Osteocyte (in vitro differentiated cells): ENCODE data around the gene FLT1. TPM values are rescaled to one million over a fixed set of nuclear protein-coding genes. Genes with fewer than 3 reads are reported as not detected.

Experiments
- DNase-seq: peaks from one replicate; pipeline ENCODE4 v3.0.0; 2021; ENCODE audit warnings: mixed read lengths; ENCODE audit not compliant: unreplicated experiment; ENCODE audit errors: extremely low spot score
- H3K27ac Mint-ChIP-seq: one replicate; pipeline ENCODE4 v1.8.0; 2021; ENCODE audit warnings: mild to moderate bottlenecking, mixed read lengths; ENCODE audit not compliant: unreplicated experiment
- H3K27me3 Mint-ChIP-seq: one replicate; pipeline ENCODE4 v1.8.0; 2021; ENCODE audit warnings: mixed read lengths; ENCODE audit not compliant: unreplicated experiment
- H3K36me3 Mint-ChIP-seq: one replicate; pipeline ENCODE4 v1.8.0; 2021; ENCODE audit warnings: mixed read lengths; ENCODE audit not compliant: unreplicated experiment
- H3K4me1 Mint-ChIP-seq: one replicate; pipeline ENCODE4 v1.8.0; 2021; ENCODE audit warnings: mixed read lengths; ENCODE audit not compliant: unreplicated experiment
- H3K4me3 Mint-ChIP-seq: one replicate; pipeline ENCODE4 v1.8.0; 2021; ENCODE audit warnings: mild to moderate bottlenecking, moderate library complexity, mixed read lengths; ENCODE audit not compliant: unreplicated experiment
- H3K9me3 Mint-ChIP-seq: one replicate; pipeline ENCODE4 v1.8.0; 2021; ENCODE audit warnings: mixed read lengths; ENCODE audit not compliant: unreplicated experiment
- total RNA-seq: library from RNA; stranded (reverse); gene quantifications from 2 replicates; pipeline ENCODE4 v1.2.1, GENCODE V29; 2021
- TF ChIP-seq, protein P1 (sequence below): fragments of 200-600 bp; sonication (generic); IDR thresholded peaks from 2 replicates; pipeline ENCODE4 v1.5.0; 2021; ENCODE audit warnings: antibody characterized with exemption, mild to moderate bottlenecking, moderate library complexity

FLT1 gene
- total RNA-seq, 1 donor from 2014 or later, result 3.4 TPM

DNA sequence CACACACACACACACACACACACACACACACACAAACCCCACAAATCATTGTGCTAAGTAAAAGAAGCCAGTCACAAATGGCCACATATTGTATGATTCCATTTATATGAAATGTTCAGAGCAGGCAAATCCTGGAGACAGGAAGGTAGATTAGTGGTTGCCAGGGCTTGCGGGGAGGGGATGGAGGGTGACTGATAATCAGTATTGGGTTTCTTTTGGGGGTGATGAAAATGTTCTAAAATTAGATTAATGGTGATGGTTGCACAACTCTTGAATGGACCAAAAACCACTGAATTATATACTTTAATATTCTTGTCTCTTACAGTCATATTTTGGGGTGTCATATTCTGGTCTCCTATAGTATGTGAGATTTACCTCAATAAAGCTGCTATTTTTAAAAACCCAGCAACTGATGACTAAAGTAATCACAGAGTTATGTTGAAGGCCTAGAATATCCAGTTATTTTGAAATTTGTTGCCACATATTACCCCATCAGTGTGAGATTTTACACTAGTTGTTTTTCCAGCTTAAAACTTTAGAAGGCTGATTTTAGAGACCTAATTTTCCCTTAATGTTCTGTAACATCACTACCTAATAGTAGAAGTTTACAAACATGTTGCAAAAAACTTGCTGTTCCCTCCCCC lies 20.3 kb downstream of the FLT1 start:
- H3K36me3 Mint-ChIP-seq, result no peaks in the 10 kb centered on the region
- peaks cover 39% of the 10 kb centered on the region for H3K4me1 Mint-ChIP-seq
- TF ChIP-seq, protein P1, sequence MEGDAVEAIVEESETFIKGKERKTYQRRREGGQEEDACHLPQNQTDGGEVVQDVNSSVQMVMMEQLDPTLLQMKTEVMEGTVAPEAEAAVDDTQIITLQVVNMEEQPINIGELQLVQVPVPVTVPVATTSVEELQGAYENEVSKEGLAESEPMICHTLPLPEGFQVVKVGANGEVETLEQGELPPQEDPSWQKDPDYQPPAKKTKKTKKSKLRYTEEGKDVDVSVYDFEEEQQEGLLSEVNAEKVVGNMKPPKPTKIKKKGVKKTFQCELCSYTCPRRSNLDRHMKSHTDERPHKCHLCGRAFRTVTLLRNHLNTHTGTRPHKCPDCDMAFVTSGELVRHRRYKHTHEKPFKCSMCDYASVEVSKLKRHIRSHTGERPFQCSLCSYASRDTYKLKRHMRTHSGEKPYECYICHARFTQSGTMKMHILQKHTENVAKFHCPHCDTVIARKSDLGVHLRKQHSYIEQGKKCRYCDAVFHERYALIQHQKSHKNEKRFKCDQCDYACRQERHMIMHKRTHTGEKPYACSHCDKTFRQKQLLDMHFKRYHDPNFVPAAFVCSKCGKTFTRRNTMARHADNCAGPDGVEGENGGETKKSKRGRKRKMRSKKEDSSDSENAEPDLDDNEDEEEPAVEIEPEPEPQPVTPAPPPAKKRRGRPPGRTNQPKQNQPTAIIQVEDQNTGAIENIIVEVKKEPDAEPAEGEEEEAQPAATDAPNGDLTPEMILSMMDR, result no peak
- no peak for DNase-seq
- H3K27ac Mint-ChIP-seq, result no peak overlapping the region
- H3K27me3 Mint-ChIP-seq, result no peaks in the 10 kb centered on the region
- no peak overlapping the region for H3K4me3 Mint-ChIP-seq
- H3K9me3 Mint-ChIP-seq, result no peaks in the 10 kb centered on the region

DNA sequence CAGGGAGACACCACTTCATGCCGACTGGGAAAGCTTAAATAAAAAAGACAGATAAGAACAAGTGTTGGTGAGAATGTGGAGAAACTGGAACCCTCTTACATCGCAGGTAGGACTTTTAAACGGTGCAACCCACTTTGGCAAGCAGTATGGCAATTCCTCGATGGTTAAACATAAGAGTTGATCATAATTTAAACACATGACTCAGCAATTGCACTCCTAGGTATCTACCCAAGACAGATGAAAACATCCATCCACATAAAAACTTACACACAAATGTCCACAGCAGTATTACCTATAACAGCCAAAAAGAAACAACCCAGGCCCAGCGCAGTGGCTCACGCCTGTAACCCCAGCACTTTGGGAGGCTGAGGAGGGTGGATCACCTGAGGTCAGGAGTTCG lies 21.9 kb downstream of the FLT1 start:
- Mint-ChIP-seq H3K36me3 (no peaks in the 10 kb centered on the region), H3K27ac (no peak overlapping the region), H3K9me3 (no peaks in the 10 kb centered on the region), H3K4me1 (peaks cover 26% of the 10 kb centered on the region), H3K27me3 (no peaks in the 10 kb centered on the region), H3K4me3 (no peak overlapping the region)
- no peak for DNase-seq
- TF ChIP-seq, protein P1, result no peak

DNA sequence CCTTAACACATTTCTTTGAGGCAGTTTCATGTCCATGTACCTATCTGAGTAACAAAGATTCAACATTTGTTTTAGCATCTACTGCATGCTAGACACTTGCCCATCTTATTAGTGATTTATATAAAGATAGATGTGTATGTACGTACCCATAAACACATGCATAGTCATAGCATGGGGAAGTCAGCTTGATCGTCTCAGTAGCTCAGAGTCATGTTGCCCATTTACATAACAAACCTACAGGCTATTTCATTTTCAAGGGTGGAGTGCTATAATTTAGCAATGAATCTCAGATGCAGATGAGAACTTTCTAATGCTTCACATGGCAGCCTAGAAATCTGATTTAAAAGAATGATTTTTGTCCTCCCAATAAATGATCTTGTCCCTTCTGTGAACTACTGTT lies 23.5 kb downstream of the FLT1 start:
- no peak for DNase-seq
- Mint-ChIP-seq H3K27me3 (no peaks in the 10 kb centered on the region), H3K36me3 (no peaks in the 10 kb centered on the region), H3K9me3 (no peaks in the 10 kb centered on the region), H3K4me3 (no peak overlapping the region), H3K4me1 (peaks cover 11% of the 10 kb centered on the region), H3K27ac (no peak overlapping the region)
- TF ChIP-seq, protein P1, result no peak

DNA sequence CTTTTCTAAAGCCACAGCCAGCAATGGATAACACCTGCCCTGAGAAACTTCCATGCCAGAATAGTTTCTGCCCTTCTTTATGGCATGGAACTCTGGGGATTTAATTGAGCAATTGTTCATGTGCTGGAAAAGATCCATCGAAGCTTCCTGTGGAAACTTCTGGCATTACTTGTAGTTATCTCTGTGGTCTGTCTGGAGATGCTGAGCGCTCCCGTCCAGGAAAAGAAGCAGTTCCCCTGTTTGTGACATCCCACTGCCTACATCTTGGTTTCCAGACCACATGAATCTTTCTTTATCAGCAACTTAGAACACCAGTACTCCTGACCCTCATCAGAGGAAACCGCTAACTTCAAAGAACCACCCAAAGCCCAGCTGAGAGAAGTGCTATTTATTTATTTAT lies 24.6 kb downstream of the FLT1 start:
- Mint-ChIP-seq H3K9me3 (no peaks in the 10 kb centered on the region), H3K36me3 (no peaks in the 10 kb centered on the region), H3K27ac (no peak overlapping the region), H3K4me1 (peaks cover 4% of the 10 kb centered on the region), H3K27me3 (no peaks in the 10 kb centered on the region), H3K4me3 (no peak overlapping the region)
- TF ChIP-seq, protein P1, result no peak
- DNase-seq, result no peak

DNA sequence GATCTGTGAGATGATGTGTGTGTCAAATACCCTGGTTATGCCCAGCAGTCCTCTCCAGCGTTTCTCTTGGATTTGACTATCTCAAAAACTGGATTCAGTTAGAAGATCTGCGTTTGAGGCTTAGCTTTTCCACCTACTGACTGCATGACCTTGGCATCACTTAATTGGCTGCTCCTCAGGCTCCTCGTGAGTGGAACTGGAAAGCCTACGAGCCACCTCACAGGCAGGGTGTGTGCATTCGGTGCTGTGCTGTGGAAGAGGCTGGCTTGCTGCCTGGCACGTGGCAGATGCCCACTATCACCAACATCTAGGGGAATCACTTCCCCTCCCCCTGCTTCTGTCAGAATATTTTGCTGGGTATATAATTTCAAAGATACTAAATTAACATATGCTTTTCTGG lies 25.6 kb downstream of the FLT1 start:
- peaks cover 12% of the 10 kb centered on the region for H3K4me1 Mint-ChIP-seq
- no peaks in the 10 kb centered on the region for H3K36me3 Mint-ChIP-seq
- DNase-seq, result no peak
- no peak overlapping the region for H3K4me3 Mint-ChIP-seq
- TF ChIP-seq, protein P1, result no peak
- H3K27ac Mint-ChIP-seq, result no peak overlapping the region
- H3K27me3 Mint-ChIP-seq, result no peaks in the 10 kb centered on the region
- no peaks in the 10 kb centered on the region for H3K9me3 Mint-ChIP-seq
